GM19395 (cell line): ENCODE data around the gene NFATC1.

Experiments
- ATAC-seq: cut with Tn5 transposase; IDR thresholded peaks from one replicate; pipeline ENCODE4 v1.9.1; 2021; ENCODE audit warnings: mild to moderate bottlenecking, moderate library complexity; ENCODE audit not compliant: unreplicated experiment

Gene NFATC1

GRCh38 chr18:79402977-79403722 is 7.4 kb downstream of the NFATC1 start:
- no peak for ATAC-seq

- ATAC-seq, result no peak
Observed at GRCh38 chr18:79403723-79404566, 8.2 kb downstream of the NFATC1 start.

GRCh38 chr18:79404567-79404910 is 8.8 kb downstream of the NFATC1 start:
- no peak for ATAC-seq

- peak; percentile 1 for ATAC-seq
Observed at GRCh38 chr18:79405019-79405780, 9.5 kb downstream of the NFATC1 start.

- peak; percentile 71 for ATAC-seq
Observed at GRCh38 chr18:79405781-79406575, 10.2 kb downstream of the NFATC1 start.

GRCh38 chr18:79406708-79407107 is 11.0 kb downstream of the NFATC1 start:
- ATAC-seq, result no peak

GRCh38 chr18:79409313-79409712 is 13.6 kb downstream of the NFATC1 start:
- no peak for ATAC-seq

- ATAC-seq, result no peak
Observed at GRCh38 chr18:79410171-79410641, 14.5 kb downstream of the NFATC1 start.

GRCh38 chr18:79410731-79411613 is 15.2 kb downstream of the NFATC1 start:
- ATAC-seq, result no peak

- ATAC-seq, result no peak
Observed at GRCh38 chr18:79411614-79412526, 16.1 kb downstream of the NFATC1 start.

GRCh38 chr18:79413025-79413424 is 17.3 kb downstream of the NFATC1 start:
- no peak for ATAC-seq

- no peak for ATAC-seq
Observed at GRCh38 chr18:79413426-79413825, 17.7 kb downstream of the NFATC1 start.

- ATAC-seq, result no peak
Observed at GRCh38 chr18:79413901-79414300, 18.2 kb downstream of the NFATC1 start.

GRCh38 chr18:79416022-79416676 is 20.4 kb downstream of the NFATC1 start:
- ATAC-seq, result peak; percentile 74

- ATAC-seq, result no peak
Observed at GRCh38 chr18:79416677-79417052, 20.9 kb downstream of the NFATC1 start.

GRCh38 chr18:79418236-79418635 is 22.5 kb downstream of the NFATC1 start:
- no peak for ATAC-seq

GRCh38 chr18:79418642-79419041 is 22.9 kb downstream of the NFATC1 start:
- ATAC-seq, result no peak
